Measurements from ENCODE around the gene EPHA6.

EPHA6 gene

DNA sequence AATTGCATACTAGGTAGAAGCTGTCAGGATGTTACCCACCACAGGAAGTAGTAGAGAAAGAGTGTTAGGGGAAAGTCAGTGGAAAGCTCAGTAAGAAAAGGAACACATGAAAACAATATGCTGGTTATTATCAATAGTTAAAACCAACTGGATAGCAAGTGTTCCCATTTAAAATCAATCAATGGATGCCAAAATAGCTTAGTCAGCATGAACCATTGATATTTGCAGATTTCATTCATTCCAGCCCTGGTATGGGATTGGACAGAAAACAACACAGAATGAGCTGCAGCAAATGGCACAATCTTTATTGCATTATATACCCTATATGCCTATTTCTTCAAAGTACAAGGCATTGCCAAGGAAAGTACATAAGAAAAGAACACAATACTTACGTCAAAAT is 293.7 kb downstream of the EPHA6 start:
- TF ChIP-seq CTCF (IDR thresholded peaks at IDR 0.05; ENCODE audit: low read depth, low read length): no peak
- no peak for DNase-seq (ENCODE audit: extremely low read depth, low read depth)

DNA sequence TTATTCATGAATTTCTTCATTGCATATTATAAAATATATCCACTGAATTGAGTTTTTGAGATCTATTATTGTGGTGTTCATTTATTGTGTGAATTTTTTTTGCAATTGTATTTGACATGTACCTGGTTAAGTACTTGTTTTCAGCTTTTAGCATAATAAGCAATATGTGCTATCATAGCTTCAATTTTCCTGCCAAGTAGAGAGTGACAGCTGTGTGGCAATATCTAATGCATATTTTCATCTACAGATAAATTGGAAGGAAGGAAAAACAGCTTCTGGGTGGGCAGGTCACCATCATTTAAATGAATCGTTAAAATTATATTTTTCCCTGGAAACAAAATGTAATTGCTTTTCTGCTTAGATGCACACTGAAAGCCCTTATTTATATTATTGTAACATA is 296.9 kb downstream of the EPHA6 start:
- TF ChIP-seq CTCF (IDR thresholded peaks at IDR 0.05; ENCODE audit: low read depth, low read length): no peak

DNA sequence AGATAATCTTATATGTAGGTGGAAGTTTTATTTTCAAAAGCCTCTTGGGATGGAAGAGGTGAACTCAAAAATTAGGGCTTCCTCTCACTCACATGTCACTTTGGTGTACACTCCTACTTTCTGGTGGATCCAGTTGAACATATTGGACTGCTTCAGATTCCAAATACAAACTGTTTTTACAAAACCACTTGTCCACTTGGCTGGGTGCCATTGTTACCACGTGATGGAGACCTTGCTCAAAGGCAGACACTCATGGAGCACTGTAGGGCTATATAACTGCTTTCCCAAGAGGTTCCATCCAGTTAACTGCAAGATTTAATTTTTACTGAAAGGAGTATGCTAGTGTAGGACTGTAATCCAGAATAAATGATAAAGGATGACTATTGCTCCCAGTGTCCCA is 307.0 kb downstream of the EPHA6 start:
- TF ChIP-seq CTCF (IDR thresholded peaks at IDR 0.05; ENCODE audit: low read depth, low read length): no peak
- no peak for DNase-seq (ENCODE audit: extremely low read depth, low read depth)

More for the DNA sequence above, 296.9 kb downstream of the EPHA6 start:
- no peak for DNase-seq (ENCODE audit: extremely low read depth, low read depth)

DNA sequence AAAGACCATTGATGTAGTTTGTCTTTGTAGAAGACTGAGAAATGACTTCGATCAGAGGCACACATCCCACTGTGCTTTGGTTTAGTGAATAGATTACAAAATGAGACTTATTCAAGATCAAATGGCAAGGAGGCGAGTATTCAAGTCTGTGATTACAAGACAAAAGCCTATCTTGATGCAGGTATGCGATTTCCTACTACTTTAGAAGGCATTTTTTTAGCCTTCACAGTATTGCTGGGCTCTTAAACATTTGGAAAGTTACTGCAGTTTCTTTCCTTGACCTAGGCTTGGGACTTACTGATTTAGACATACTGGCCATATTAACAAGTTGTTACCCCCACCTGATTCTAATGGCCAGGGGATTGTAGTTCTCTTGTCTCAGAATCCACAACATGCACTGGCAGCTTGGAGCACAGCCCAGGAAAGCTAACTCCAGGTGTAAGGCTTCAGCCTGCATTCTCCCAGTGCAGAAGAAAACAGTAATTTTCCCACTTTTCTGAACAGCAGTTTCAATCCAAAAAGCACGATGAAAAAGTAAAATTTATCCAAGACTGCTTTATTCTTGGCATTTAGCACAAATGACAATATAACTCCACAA is 311.6 kb downstream of the EPHA6 start:
- no peak for TF ChIP-seq CTCF (IDR thresholded peaks at IDR 0.05; ENCODE audit: low read depth, low read length)
- DNase-seq (ENCODE audit: extremely low read depth, low read depth): no peak

- no peak for DNase-seq (ENCODE audit: extremely low read depth, low read depth)
- no peak for TF ChIP-seq CTCF (IDR thresholded peaks at IDR 0.05; ENCODE audit: low read depth, low read length)
Observed at GRCh38 chr3:97131476-97131875, 317.1 kb downstream of the EPHA6 start.

DNA sequence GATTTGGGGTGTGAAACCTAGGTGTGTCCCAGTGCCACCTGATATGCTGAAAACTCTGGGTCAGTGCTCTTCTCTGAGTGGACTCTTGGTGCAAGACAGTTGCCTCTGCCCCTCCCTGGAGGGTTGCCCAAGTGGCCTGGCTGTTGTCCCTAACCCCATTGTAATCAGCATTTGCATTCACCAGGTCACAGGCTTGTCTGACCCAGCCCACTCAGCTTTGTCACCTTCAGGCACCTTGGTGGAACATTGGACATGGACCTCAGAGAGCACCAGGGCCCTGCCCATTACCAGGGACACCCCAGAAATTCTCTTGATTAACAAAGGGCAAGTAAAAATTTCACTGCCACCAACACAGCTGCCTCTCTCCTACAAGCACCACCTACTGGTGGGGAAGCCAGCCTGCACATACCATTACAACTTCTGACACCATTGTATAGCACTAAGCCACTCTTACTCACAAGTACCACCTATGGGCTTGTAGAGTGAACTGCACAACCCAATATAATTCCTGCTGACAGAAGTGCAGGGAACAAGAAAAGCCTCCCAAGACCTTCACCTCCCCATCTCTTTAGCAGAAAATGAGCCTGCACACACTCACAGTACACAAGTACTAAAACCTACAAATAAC is 324.6 kb downstream of the EPHA6 start:
- no peak for DNase-seq (ENCODE audit: extremely low read depth, low read depth)
- TF ChIP-seq CTCF (IDR thresholded peaks at IDR 0.05; ENCODE audit: low read depth, low read length): no peak

DNA sequence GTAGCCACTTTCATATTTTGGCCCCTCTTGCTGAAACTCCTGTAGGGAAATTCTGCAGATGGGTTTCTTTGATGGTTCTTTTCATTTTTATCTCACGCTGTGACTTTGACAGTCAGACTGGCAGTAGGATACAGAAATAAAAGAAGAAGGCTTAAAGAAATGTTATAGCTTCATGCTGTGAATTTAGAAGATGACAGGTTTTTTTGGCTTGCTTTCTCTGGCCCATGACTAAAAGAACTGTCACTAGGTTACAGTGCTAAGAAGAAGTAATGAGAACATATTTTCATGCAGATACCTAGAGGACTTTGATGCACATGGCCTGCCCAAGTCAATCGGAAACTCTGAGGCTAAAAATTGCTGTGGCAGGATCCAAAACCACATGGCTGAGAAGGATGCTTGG is 334.5 kb downstream of the EPHA6 start:
- TF ChIP-seq CTCF (IDR thresholded peaks at IDR 0.05; ENCODE audit: low read depth, low read length): no peak
- DNase-seq (ENCODE audit: extremely low read depth, low read depth): no peak
